Posterior cingulate gyrus (tissue), 11 donors: Measurements from ENCODE around the gene AACS.
"Not testable (repeated sequence)": the region's sequence is repeated elsewhere in the genome, so short reads cannot be mapped to it uniquely, and the experiment has no call there.

Experiments
- DNase-seq, 10 donors: peaks; one replicate each; pipeline versions ENCODE4 v3.0.0 to v3.0.0-alpha.2; 2020 to 2021; ENCODE audit warnings: mixed read lengths in 3 of 10
- intact Hi-C: fragments of 100-400 bp; cut with DNase I; formaldehyde crosslinking; loops from one replicate; pipeline ENCODE4 v1.15.1; 2023

The AACS gene

DNA sequence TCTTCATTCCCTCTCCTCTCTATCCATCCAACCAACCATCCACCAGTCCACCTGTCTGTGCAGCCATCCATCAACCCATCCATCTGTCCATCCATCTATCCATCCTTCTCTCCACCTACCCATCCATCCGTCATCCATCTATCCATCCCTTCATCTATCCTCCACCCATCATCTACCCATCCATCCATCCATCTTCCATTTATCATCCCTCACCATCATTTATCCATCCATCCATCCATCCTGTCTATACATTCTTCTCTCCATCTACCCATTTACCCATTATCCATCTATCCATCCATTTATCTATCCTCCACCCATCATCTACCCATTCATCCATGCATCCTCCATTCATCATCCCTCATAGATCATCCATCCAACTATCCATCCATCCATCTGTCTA lies 24.4 kb downstream of the AACS start:
- DNase-seq = no peak
- intact Hi-C loops = no loop called here

DNA sequence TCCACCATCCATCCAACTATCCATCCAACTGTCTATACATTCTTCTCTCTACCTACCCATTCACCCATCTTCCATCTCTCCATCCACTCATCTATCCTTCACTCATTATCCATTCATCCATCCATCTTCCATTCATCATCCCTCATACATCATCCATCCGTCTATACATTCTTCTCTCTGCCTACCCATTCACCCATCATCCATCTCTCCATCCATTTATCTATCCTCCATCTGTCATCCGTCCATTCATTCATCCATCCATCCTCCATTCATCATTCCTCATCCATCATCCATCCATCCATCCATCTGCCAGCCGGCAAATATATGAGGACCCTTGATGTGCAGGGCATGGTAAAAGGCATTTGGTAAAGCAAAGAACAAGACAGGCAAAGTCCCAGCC lies 25.2 kb downstream of the AACS start:
- DNase-seq = no peak
- intact Hi-C loops = no loop called here

DNA sequence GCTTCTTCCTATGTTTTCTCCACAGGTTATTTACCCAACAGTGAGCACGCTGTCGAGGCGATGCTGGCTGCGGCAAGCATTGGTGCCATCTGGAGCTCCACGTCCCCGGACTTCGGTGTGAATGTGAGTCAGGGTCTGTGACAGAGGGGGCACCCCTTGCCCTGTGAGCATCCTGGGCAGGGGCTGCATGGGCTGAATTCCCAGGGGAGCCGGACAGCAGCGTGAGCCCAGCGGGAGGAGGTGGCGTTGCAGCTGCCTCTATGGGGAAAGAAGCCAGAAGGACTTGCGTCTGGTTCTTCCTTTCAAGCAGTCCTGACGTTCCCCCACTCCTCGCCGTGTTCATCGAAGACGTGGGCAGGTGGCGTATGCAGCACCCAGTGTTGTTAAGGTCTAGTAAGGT lies 26.2 kb downstream of the AACS start:
- intact Hi-C loops = no loop called here
- peak in 1 of 10 donors; percentile 81 for DNase-seq

DNA sequence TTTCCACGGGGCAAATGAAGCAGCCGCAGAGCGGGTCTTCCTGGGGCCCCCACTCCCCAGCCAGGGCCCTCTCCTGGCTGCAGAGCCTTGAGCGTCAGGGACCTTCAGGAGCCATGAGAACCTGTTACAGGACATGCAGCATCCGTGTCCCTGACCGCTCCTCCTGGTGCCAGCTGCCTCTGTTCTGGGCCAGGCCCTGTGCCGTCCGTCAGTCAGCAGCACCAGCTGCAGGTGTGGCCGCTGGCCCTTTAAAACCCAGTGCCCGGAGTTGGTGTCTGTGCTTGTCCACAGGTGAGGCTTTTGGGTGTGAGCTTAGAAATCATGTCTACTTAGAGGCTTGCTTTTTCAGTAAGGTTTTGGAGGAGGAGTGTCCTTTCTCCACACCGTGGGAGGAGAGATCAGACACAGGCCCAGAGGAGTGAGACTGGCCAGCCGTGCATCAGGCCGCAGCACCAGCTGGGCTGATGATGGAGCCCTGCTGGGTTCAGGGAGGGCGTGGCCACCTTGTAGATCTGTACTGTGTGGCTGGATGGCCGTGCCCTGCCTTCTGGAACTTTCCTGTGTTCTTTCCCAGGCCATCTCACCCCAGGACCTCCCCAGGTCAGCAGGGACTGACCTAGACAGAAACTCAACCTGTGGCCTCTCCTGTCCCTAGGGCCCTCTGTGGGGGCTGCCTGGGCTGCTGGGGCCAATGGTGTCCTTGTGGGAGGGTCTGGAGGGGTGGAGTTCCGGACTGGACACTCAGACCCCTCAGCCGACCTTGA lies 27.1 kb downstream of the AACS start:
- DNase-seq = peak in 1 of 10 donors; percentile 76
- intact Hi-C loops = no loop called here

DNA sequence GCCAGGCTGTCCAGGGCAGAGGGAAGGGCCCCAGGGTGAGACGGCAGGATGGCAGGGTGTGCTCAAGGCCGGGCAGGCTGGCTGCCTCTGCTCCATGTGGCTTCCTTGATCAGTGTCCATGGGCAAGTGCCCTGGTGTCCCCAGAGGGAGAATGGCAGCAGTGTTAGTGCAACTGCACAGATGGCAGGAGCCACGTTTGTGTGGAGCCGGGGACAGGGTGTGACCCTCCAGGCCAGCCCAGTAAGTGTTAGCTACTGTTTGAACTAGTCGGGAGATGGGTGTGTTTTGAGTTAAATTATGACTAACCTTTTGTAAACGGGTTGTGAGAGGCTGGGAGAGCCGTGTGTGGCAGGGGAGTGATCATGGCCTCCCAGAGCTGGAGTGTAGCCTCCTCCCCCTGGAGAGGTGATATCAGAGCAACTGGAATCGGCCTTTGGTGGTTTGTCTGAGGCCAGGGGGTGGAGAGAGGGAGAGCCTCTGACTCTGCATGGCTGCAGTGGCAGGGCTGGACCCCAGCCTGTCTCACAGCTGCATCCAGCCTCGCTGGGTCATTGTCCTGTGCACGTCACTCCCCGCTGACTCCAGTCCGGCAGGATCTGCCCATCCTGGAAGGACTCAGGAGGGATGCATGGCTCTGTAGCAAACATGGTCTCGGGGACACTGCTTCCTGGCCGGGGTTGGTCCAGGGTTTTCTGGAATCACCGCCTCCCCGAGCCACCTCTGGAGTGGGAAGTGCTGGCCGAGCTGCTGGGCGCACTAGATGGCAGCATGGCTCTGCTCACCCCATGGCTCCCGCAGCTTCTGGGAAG lies 27.8 kb downstream of the AACS start:
- peak in 3 of 10 donors; percentile 51 to 94 (median 66) for DNase-seq
- intact Hi-C loops = no loop called here

DNA sequence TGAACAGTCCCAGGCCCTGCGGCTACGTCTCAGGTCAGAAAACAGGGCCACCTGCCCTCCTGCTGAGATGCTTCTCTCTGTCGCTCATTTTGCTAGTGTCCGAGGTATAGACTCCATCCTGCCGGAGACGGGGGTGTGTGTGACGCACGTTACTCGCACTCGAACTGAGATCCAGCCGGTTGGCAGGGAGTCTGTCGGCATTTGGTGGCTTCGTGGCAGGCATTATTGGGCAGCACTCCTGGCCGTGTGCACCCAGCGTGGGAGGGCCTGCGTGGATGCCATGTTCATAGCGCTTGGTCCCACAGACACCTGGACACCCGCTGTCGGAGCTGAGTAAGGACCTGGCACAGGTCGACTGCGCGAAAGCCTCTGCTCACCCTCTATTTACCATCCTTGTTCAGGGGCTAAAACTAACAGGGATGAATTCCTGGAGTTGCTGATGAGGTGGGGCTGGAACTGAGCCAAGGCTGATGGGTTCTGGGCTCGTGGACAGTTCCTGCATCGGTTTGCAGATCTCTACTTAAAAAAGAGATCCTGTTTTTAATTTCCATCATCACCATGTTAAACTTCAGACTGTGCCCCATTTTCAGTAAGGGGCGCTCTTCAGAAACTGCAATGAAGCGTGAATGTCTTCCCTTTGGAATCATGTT lies 28.6 kb downstream of the AACS start:
- intact Hi-C loops = no loop called here

DNA sequence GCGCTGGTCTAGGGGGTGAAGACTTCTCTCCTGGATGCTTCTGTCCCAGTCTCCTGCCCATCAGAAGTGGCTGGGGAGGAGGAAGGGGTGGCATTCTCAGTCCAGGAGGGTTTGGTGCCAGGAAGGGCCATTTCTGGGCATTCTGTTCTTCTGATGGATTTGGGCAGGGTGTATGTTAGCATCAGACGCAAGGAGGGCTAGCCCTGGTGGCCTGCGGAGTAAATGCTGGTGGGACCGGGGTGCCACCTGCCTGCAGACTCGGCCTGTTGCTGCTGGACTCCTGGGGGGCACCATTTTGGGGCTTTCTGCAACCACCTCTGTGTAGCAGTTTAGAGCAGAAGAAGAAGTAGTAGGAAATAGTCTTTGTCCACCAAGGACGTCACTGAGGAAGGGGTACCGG lies 31.7 kb downstream of the AACS start:
- intact Hi-C loops = no loop called here
- peak in 2 of 10 donors; percentile 32 to 44 for DNase-seq

More for the DNA sequence above, 28.6 kb downstream of the AACS start:
- peak in 8 of 10 donors; percentile 52 to 94 (median 65) for DNase-seq

DNA sequence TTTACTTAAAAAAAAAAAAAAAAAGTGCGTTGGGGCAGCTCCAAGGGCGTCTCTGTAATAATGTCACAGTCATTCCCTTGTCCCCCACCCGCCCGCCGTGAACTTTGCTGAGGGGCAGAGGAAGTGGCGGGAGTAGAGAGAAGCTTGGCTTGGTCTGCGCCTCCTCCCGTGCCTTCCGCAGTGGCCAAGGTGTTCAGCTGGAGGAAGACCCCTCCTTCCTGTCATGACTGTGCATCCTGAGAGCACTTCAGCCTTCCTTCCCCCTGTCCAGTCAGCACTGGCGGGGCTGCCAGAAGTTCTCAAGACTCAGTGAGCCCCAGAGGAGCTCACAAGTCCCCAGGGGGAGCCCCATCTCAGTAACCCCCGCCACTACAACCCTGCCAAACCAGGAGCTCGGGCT lies 32.2 kb downstream of the AACS start:
- peak in 1 of 10 donors; percentile 33 for DNase-seq
- intact Hi-C loops = no loop called here

DNA sequence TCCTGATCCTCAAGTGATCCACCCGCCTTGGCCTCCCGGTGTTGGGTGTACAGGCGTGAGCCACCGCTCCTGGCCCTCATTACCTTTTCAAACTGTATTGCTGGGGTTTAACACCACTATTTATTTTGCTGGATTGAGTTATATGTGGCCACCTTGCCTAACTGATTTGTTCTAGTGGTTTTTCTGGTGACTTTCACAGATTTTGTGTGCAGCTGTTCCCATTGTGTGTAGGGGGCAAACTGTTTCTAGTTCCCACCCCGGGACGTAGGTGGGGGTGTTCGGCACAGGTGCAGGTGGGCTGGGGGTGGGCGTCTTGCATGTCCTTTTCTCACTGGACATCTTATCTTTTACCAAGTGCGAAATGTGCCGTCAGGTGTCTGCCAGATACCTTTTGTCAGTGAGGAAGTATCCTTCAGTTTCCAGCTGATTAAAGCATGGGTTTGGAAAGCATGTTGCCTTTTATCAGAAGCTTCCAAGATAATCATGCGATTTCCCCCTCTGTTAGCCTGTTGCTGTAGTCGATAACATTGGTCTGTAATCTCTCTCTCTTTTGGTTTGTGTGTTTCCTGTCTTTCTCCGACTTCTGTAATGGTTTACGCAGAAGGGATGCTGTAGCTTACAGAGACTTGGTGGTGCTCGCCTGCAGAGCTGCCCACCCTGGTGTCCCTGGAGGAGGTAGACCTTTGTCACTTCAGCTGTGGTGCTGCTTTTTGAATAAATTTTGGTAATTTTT lies 33.6 kb downstream of the AACS start:
- peak in 1 of 10 donors; percentile 45 for DNase-seq
- intact Hi-C loops = no loop called here

DNA sequence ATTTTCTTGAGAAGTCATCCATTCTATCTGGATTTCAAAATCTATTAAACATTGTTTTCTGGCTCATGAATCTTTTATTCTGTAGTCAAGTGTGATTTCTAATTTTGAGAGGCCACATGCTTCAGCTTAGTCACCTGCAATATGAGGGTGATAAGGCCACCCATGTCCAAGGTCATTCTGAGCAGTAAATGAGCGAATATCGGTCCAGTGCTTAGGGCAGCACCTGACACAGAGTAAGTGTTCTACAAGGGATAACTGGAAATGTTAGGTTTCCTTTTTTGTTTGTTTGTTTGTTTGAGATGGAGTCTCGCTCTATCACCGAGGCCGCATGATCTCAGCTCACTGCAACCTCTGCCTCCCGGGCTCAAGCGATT lies 34.2 kb downstream of the AACS start:
- DNase-seq = no peak
- intact Hi-C loops = no loop called here

DNA sequence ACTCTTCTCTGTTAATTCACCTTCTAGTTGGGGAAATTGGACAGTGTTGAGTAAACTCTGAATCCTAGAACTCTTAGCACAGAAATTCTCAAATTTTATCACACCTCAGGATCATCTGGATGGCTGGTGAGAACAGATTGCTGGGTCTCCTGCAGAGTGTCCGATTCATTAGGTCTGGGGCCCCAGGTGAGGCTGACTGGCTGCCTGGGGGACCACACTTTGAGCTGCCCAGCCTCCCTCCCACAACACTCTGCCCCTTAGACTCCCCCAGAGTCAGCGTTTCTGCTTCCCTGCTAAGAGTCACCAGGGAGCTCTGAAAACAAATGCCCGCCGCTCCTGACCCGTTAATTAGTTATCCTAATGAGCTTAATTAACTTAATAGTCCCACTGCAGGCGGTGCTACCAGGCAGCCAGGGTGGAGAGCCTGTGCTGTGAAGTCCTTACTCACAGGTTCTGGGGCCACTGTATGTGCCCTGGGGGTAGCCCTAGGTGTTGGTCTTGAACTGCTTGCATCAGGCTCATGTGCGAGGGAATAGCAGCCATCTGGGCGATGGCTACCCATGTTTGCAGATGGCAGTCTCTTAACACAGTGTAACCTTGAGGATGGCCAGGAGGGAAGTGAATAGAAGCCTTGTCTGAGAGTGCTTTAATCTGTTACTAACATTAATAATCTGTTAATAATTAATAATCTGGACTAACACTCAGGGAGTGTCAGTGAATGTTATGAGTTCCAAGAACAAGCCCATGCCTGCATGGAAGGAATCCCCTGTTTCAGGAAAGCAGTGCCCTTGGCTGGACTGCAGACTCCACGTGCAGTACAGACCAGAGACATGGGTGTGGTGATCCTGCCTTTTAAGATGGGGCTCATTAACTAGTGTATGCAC lies 35.6 kb downstream of the AACS start:
- DNase-seq = peak in 1 of 10 donors; percentile 34
- intact Hi-C loops = no loop called here

DNA sequence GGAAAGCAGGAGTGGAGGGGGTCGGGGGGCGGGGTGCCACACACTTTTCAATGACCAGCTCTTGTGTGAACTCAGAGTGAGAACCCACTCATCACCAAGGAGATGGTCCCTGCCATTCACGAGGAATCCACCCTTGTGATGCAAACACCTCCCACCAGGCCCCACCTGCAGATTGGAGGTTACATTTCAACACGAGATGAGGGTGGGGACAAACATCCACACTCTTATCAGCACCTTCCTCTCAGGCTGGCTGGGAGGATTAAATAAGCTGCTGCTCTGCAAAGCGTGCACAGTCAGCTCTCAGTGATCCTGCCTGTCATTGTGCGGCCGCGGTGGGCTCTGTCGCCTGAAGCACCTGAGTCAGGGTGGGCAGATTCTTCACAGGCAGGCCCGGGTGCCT lies 39.7 kb downstream of the AACS start:
- peak in 1 of 10 donors; percentile 41 for DNase-seq
- intact Hi-C loops = no loop called here

DNA sequence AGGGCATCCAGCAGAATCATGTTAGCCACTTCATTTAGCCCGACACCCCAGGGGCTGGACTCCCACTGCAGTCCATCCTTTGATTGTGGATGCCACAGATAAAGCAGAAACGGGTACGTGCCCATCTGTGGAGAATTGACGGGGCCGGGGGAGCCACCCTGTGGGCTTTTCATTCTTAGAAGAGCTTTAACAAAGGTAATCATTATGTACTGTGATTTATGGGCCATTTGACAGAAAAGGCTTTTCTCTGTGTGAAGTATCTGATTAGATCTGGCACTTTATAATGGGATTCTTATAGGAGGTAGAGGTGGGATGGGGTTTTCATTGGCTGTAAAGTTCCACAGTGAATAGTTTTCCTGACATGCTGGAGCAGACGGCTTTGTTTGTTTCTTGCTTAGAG lies 40.4 kb downstream of the AACS start:
- DNase-seq = peak in 1 of 10 donors; percentile 21
- intact Hi-C loops = no loop called here

DNA sequence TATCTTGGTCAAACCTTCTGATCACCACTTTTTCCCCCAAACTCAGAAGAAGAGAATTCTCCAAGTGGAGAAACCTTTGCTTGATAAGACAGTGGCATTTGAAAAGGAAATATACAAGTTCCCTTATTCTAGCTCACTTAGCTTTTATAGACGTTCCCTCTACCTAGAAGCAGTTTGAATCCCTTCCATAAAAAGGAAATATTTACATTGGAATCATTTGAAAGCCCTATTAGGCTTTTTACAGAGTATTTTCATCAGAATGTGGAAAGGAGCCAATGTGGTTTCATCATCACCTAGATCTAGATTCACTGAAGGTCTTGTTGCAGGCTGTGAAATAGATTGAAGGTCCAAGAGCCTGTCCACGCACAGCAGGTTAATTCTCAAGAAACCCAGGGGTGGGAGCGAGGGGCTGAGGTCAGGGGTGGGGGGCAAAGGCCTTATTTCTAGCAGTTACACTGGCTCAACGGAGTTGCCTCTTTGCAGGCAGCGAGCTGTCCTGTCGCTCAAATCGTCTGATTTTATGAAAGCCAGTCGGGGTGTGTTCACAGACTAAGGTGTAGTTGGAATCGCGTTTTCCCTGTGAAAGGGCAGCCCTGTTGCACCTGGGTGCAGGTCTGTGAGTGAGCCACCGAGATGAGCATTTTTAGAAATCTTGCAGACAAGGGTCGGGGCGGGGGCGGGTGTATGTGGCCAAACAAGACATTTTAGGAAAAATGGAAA lies 45.6 kb downstream of the AACS start:
- DNase-seq = peak in 1 of 10 donors; percentile 15
- intact Hi-C loops = no loop called here

DNA sequence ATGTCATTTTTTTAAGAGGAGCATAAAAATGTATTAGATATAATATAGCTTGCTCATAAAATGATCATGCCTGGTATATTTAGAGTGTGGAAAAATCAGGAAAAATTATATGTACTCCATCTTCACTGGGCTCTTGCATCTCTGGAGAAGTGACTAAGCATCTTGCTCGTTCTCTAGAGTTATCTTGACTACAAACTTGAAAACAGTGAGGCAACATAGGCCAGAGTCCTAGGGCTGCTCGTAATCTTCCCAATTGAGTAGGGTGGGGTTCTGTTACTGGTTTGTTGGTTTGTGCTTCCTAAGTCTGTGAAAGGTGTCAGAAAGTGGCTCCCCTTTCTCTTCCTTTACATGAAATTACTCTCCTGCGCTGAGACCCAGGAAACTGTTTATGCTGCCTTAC lies 46.2 kb downstream of the AACS start:
- intact Hi-C loops = no loop called here
- no peak for DNase-seq

DNA sequence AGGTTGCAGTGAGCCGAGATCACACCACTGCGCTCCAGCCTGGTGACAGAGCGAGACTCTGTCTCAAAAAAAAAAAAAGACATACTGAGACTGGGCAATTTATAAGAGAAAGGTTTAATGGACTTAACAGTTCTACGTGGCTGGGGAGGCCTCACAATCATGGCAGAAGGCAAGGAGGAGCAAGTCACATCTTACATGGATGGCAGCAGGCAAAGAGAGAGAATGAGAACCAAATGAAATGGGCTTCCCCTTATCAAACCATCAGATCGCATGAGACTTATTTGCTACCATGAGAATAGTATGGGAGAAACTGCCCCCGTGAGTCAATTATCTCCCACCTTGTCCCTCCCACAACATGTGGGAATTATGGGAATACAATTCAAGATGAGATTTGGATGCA lies 47.4 kb downstream of the AACS start:
- intact Hi-C loops, DNase-seq: not testable (repeated sequence)

DNA sequence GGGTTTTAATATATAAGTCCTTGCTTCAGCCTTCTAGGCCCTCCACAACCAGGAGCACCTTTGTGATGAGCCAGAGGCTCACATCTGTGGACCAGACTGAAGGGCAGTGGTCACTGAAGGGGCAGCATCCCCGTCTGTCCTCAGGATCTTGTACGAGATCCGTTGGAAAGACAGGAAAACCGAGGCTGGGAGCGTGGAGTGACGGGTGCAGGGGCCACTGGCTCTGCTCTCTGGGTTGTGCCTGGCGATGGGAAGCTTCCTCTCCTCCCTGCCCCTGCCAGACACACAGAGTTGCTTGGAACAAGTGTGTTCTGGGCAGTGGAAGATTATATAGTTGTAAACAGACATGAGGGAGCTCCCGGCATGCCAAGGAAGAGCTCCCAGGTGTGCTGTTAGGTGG lies 48.0 kb downstream of the AACS start:
- DNase-seq = peak in 2 of 10 donors; percentile 62 to 69
- intact Hi-C loops = no loop called here

DNA sequence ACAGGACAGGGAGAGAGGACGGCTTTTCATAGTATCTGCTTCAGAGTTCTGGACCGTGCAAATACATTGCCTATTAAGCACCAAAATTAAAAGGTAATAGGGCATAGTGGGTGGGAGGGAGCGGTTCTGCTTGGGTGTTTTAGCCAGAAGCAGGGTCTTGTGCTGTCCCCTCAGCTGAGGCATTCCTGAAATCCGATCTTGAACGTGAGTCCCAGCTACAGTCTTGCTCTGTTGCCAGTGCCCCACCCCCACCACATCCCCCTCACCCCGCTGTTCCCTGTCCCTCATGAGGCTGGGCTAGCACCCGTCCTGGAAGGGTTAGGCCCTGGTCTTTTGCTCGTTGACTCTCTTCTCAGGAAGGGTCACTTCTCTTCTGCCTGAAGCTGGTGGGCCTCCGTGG lies 48.6 kb downstream of the AACS start:
- no peak for DNase-seq
- intact Hi-C loops = no loop called here
